ENCODE results near the gene SENP6. TPM values are rescaled to one million over a fixed set of nuclear protein-coding genes. Genes with fewer than 3 reads are reported as not detected.

SENP6 gene
- total RNA-seq, 1 donor = 135 TPM

DNA sequence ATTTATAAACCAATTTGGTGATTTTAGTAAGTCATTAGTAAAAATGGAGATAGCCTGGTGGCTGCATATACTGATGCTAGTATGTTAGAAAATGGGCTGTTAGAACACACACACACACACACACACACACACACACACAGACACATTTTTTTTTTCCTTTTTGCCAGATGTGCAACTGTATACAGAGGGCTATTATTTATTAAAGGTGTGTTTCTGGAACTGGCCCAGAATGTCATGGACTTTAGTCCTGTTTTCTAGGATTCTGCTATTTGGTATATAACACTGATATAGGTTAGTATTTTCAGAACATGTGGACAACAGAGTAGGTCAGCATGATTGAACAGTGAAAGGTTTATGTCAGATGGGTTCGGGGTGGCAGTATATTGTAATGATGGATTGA is 159.8 kb downstream of the SENP6 start:
- peaks cover 40% of the 10 kb centered on the region for H3K27me3 ChIP-seq (ENCODE audit: insufficient read depth, low read length)
- no peaks in the 10 kb centered on the region for H3K4me1 ChIP-seq (ENCODE audit: insufficient read depth, low read length)
- no peaks in the 10 kb centered on the region for H3K9me3 ChIP-seq (ENCODE audit: low read depth, low read length)
- no peak overlapping the region for H3K4me3 ChIP-seq (ENCODE audit: low read length)

DNA sequence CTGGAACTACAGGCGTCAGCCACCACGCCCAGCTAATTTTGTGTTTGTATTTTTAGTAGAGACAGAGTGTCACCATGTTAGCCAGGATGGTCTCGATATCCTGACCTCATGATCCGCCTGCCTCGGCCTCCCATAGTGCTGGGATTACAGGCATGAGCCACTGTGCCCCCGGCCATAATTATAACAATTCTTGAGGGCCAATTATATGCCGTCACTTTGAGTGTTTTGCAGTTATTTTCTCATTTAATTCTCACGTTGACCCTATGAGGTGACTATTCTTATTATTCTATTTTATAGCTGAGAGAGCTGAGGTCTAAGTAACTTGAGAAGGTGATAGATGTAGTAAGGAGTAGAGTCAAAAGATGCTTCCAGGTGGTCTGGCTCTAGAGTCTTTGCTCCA is 160.4 kb downstream of the SENP6 start:
- Histone ChIP-seq H3K9me3 (ENCODE audit: low read depth, low read length) (no peaks in the 10 kb centered on the region), H3K4me3 (ENCODE audit: low read length) (no peak overlapping the region), H3K27me3 (ENCODE audit: insufficient read depth, low read length) (peaks cover 40% of the 10 kb centered on the region), H3K4me1 (ENCODE audit: insufficient read depth, low read length) (no peaks in the 10 kb centered on the region)

DNA sequence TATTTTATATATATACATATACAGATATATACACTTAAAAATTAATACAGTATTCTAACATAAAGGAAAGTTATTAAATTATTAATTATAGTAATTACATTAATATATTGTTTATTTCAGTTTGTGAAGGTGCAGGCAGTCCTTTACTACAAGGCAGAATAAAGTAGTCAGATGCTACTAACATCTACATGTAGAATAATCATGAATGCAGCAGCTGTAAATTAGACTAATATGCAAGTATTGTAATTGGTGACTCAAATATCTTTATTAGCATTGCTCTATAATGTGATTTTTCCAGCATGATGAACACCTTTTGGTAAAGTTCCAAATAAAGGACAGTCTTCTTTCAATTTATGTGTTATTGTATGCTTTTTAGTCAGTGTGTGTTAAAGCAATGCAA is 164.7 kb downstream of the SENP6 start:
- H3K4me1 ChIP-seq (ENCODE audit: insufficient read depth, low read length) = no peaks in the 10 kb centered on the region
- no peak overlapping the region for H3K4me3 ChIP-seq (ENCODE audit: low read length)
- peaks cover 9% of the 10 kb centered on the region for H3K27me3 ChIP-seq (ENCODE audit: insufficient read depth, low read length)
- H3K9me3 ChIP-seq (ENCODE audit: low read depth, low read length) = no peaks in the 10 kb centered on the region

Other genes starting within 250 kb of the SENP6 start
- gene FILIP1, start 108.1 kb upstream of the SENP6 start, total RNA-seq = under 0.01 TPM
- 2.4 TPM for gene MYO6, start 147.4 kb downstream of the SENP6 start, total RNA-seq

Measured in mononuclear cell (primary cell).